Activated CD4-positive, alpha-beta T cell treated with anti-CD3 and anti-CD28 coated beads, Interleukin-2, amount 10 ng/mL, durations not matched to agents 24 days and 14 days (primary cell): Measurements from ENCODE around the gene PTPRD. TPM values are rescaled to one million over a fixed set of nuclear protein-coding genes. Genes with fewer than 3 reads are reported as not detected.
"Not testable (repeated sequence)": the region's sequence is repeated elsewhere in the genome, so short reads cannot be mapped to it uniquely, and the experiment has no call there.

Source experiments
- DNase-seq: peaks from one replicate; pipeline ENCODE4 v3.0.0; 2022
- H3K27ac Mint-ChIP-seq: one replicate; pipeline ENCODE4 v1.8.0; 2022; ENCODE audit warnings: mild to moderate bottlenecking, mixed read lengths
- H3K27me3 Mint-ChIP-seq: one replicate; pipeline ENCODE4 v1.8.0; 2022; ENCODE audit warnings: mixed read lengths
- H3K36me3 Mint-ChIP-seq: one replicate; pipeline ENCODE4 v1.8.0; 2022; ENCODE audit warnings: low read depth, mild to moderate bottlenecking, mixed read lengths
- H3K4me1 Mint-ChIP-seq: one replicate; pipeline ENCODE4 v1.8.0; 2021; ENCODE audit warnings: mixed read lengths
- H3K4me3 Mint-ChIP-seq: one replicate; pipeline ENCODE4 v1.8.0; 2022; ENCODE audit warnings: mild to moderate bottlenecking, moderate library complexity, mixed read lengths
- H3K9me3 Mint-ChIP-seq: one replicate; pipeline ENCODE4 v1.8.0; 2021; ENCODE audit warnings: mixed read lengths
- intact Hi-C: fragments of 100-400 bp; cut with micrococcal nuclease; formaldehyde crosslinking; loops from one replicate; pipeline ENCODE4 v1.15.1; 2023
- total RNA-seq: library from RNA; stranded (reverse); gene quantifications from 2 replicates; pipeline ENCODE4 v1.2.3, GENCODE V29; 2022

The PTPRD gene
- total RNA-seq, 1 donor from 2014 or later = not detected

DNA sequence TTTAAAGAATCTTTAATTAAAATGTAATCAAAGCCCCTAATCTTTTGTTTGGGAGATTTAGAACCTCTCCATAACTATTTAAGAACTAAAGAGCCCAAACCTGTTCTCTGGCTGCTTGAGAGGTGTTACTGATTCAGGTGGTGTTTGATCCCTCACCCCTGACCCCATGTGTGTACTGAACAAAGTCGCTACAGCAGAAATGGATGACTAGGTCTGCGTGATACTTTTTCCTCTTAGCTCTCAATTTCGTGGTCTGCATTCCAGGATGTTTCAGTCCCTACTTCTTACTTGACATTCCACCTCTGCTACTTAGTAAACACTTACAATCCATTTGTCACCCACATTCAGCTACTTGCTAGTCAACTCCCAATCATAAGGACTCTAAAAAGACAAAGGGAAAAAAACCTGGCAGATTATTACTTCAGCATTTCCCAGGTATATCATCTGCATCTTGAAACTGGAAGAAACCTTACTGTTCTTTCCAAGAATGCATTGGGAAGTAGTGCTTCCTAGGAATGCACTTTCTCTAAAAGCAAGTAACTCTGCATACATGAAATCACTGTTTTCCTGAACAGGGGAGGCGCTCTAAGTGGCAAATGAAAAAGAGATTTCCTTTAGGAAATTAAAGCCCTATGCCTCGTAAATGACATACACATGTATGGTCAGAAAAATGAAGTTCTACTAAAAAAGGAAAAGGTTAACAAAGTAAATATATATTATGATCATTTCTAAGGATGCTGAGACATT is 1091.6 kb downstream of the PTPRD start:
- Mint-ChIP-seq H3K9me3 (no peaks in the 10 kb centered on the region), H3K4me3 (no peak overlapping the region), H3K36me3 (no peaks in the 10 kb centered on the region), H3K4me1 (no peaks in the 10 kb centered on the region), H3K27ac (no peak overlapping the region), H3K27me3 (no peaks in the 10 kb centered on the region)
- intact Hi-C loops = no loop called here
- no peak for DNase-seq

- H3K36me3 Mint-ChIP-seq = no peaks in the 10 kb centered on the region
- no peak overlapping the region for H3K4me3 Mint-ChIP-seq
- H3K4me1 Mint-ChIP-seq = no peaks in the 10 kb centered on the region
- H3K9me3 Mint-ChIP-seq = no peaks in the 10 kb centered on the region
- no peak for DNase-seq
- intact Hi-C loops = no loop called here
- no peak overlapping the region for H3K27ac Mint-ChIP-seq
- no peaks in the 10 kb centered on the region for H3K27me3 Mint-ChIP-seq
Measured at GRCh38 chr9:9504869-9505268, 1107.9 kb downstream of the PTPRD start.

DNA sequence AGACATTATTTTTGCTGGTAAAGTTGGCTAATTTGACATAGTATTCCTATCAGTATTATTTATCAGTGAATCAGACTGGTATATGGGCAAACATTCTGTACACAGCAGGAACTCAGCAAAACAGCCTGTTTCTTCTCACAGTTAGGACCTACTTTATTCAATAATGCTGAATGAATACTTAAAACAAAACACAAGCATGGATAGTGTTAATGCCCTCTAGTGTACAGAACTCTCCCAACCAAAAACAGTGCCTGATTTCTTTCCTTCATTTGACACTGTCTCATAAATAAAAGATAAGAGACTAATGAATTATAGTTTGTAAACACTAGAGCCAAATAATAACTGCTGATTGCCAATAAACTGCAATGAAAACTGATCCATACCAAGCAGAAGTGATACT is 1113.3 kb downstream of the PTPRD start:
- Mint-ChIP-seq H3K4me1 (no peaks in the 10 kb centered on the region), H3K36me3 (no peaks in the 10 kb centered on the region), H3K27me3 (no peaks in the 10 kb centered on the region), H3K27ac (no peak overlapping the region), H3K9me3 (peaks cover 3% of the 10 kb centered on the region), H3K4me3 (no peak overlapping the region)
- no peak for DNase-seq
- intact Hi-C loops = no loop called here

DNA sequence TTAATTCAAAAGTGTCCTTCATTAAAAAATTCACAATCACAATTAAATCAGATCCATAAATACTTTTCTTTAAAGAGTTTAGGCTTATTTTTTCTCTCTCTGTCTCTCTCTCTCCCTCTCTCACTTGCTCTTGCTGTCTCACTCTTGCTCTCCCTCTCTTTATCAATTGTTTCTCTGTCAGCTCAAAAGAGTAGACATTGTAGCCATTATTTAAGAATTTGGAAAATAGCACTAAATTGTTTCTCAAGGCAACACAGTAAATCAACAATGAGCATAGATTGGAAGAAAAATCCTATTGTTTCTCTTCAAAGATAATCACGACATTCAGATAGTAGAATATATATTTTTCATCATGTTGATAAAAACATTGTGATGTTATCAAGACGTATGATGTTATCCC is 1114.0 kb downstream of the PTPRD start:
- H3K27me3 Mint-ChIP-seq = no peaks in the 10 kb centered on the region
- no peaks in the 10 kb centered on the region for H3K4me1 Mint-ChIP-seq
- no peak for DNase-seq
- H3K9me3 Mint-ChIP-seq = peaks cover 3% of the 10 kb centered on the region
- no peak overlapping the region for H3K4me3 Mint-ChIP-seq
- H3K27ac Mint-ChIP-seq = no peak overlapping the region
- no peaks in the 10 kb centered on the region for H3K36me3 Mint-ChIP-seq
- intact Hi-C loops = no loop called here

- H3K36me3 Mint-ChIP-seq = no peaks in the 10 kb centered on the region
- DNase-seq = no peak
Measured at GRCh38 chr9:9498128-9498527, 1114.7 kb downstream of the PTPRD start.

GRCh38 chr9:9494336-9494735 is 1118.5 kb downstream of the PTPRD start:
- Mint-ChIP-seq H3K27me3 (no peaks in the 10 kb centered on the region), H3K4me1 (no peaks in the 10 kb centered on the region), H3K9me3 (peaks cover 3% of the 10 kb centered on the region), H3K36me3 (no peaks in the 10 kb centered on the region), H3K4me3 (no peak overlapping the region), H3K27ac (no peak overlapping the region)
- intact Hi-C loops = no loop called here
- DNase-seq = no peak

More at GRCh38 chr9:9498128-9498527, 1114.7 kb downstream of the PTPRD start:
- H3K9me3 Mint-ChIP-seq = peaks cover 3% of the 10 kb centered on the region
- no peaks in the 10 kb centered on the region for H3K27me3 Mint-ChIP-seq
- no peaks in the 10 kb centered on the region for H3K4me1 Mint-ChIP-seq
- intact Hi-C loops = no loop called here
- no peak overlapping the region for H3K27ac Mint-ChIP-seq
- no peak overlapping the region for H3K4me3 Mint-ChIP-seq

GRCh38 chr9:9492506-9492905 is 1120.3 kb downstream of the PTPRD start:
- Mint-ChIP-seq H3K36me3 (no peaks in the 10 kb centered on the region), H3K9me3 (peaks cover 3% of the 10 kb centered on the region), H3K4me3 (no peak overlapping the region), H3K4me1 (no peaks in the 10 kb centered on the region), H3K27me3 (no peaks in the 10 kb centered on the region), H3K27ac (no peak overlapping the region)
- intact Hi-C loops = no loop called here
- DNase-seq = no peak

DNA sequence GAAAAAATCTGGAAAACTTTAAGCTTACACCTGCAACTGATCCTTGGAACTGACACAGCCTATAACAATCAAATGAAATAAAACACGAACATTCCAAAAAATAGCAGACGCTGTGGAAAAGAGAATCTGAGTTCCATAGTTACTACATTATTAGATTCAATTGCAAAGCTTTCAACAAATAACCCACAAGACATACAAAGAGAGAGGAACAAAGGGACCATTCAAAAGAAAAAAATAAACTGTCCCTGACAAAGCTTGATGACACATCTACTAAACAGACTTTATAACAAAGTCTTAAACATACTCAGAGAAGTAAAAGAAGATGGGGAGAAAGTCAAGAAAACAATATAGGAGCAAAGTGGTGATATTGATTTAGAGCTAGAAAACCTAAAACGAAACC is 1123.6 kb downstream of the PTPRD start:
- Mint-ChIP-seq H3K27me3 (no peaks in the 10 kb centered on the region), H3K9me3 (no peaks in the 10 kb centered on the region), H3K4me3 (no peak overlapping the region), H3K27ac (no peak overlapping the region), H3K36me3 (no peaks in the 10 kb centered on the region), H3K4me1 (no peaks in the 10 kb centered on the region)
- DNase-seq = no peak
- intact Hi-C loops = no loop called here

DNA sequence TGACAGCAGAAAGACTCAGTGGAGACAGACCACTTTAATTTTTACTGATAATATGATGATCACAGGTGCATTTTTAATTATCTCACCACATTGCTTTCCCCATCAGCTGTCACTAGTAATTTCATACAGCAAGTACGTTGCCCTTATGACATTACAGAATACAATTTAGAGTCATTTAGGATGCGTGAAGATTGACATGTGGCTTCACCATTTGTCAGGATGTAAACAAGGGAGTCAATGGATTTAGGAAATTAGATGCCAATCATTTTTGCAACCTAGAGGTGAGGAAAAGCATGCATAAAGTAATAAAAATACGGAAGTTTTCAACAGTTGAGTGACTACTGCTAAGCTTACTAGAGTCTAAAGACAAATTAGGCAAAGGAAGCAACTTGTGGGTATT is 1129.6 kb downstream of the PTPRD start:
- intact Hi-C loops = no loop called here
- Mint-ChIP-seq H3K4me1 (no peaks in the 10 kb centered on the region), H3K9me3 (no peaks in the 10 kb centered on the region), H3K27ac (no peak overlapping the region), H3K36me3 (no peaks in the 10 kb centered on the region), H3K27me3 (no peaks in the 10 kb centered on the region), H3K4me3 (no peak overlapping the region)
- no peak for DNase-seq

DNA sequence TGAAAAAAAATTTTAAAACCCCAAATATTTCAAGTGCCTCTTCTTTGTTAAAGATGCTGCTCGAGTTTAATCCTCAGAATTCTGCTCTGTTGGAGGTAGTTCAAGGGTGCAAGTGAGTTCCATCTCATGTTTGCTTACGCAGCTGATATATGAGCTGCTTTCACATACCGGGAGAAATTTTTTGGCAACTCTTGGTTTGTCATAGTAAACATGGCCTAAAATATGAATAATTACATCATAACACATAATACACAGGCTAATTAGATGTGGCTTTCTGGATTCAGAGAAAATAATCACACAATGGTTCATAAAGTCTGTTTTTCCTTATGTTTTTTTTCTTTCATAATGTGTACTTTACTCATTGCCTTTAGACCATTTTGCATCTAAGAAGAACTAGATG is 1134.1 kb downstream of the PTPRD start:
- no peak overlapping the region for H3K4me3 Mint-ChIP-seq
- no peaks in the 10 kb centered on the region for H3K9me3 Mint-ChIP-seq
- no peaks in the 10 kb centered on the region for H3K27me3 Mint-ChIP-seq
- no peak overlapping the region for H3K27ac Mint-ChIP-seq
- no peaks in the 10 kb centered on the region for H3K36me3 Mint-ChIP-seq
- H3K4me1 Mint-ChIP-seq = no peaks in the 10 kb centered on the region
- intact Hi-C loops = no loop called here
- DNase-seq = no peak

DNA sequence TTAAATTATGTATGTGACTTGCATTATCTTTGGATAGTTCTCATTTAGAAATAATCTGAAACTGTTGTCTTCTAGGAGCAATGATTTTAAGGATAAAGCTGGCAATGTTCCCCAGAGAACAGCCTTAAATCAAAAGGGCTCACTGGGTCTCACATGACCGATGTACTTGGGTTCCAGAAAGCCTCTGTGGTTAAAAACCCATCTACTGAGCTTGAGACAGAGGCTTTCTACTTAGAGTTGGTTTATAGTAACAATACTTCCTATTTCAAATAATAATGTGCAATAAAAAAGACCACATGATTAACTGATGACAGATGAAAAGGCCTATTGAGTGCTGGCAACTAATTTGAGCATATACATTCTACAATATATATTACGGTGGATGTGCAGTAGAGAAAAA is 1143.5 kb downstream of the PTPRD start:
- DNase-seq = no peak

DNA sequence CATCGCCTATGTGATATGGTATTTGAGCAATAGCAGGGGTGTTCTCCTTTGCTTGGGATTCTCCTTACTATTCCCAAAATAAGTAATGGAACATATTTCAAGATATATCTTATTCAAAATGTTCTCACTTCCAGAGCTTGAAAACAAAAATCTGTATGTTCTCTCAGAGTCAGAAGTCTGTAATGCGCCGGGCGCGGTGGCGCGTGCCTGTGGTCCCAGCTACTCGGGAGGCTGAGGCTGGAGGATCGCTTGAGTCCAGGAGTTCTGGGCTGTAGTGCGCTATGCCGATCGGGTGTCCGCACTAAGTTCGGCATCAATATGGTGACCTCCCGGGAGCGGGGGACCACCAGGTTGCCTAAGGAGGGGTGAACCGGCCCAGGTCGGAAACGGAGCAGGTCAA is 1170.9 kb downstream of the PTPRD start:
- H3K36me3 Mint-ChIP-seq, H3K27me3 Mint-ChIP-seq, H3K4me3 Mint-ChIP-seq, DNase-seq, H3K27ac Mint-ChIP-seq, H3K4me1 Mint-ChIP-seq, intact Hi-C loops, H3K9me3 Mint-ChIP-seq: not testable (repeated sequence)

More for the DNA sequence above, 1143.5 kb downstream of the PTPRD start:
- Mint-ChIP-seq H3K9me3 (peaks cover 3% of the 10 kb centered on the region), H3K36me3 (no peaks in the 10 kb centered on the region), H3K27ac (no peak overlapping the region), H3K27me3 (no peaks in the 10 kb centered on the region), H3K4me1 (no peaks in the 10 kb centered on the region), H3K4me3 (no peak overlapping the region)
- intact Hi-C loops = no loop called here

GRCh38 chr9:9437641-9438040 is 1175.2 kb downstream of the PTPRD start:
- Mint-ChIP-seq H3K4me1 (no peaks in the 10 kb centered on the region), H3K27ac (no peak overlapping the region), H3K27me3 (no peaks in the 10 kb centered on the region), H3K36me3 (no peaks in the 10 kb centered on the region), H3K4me3 (no peak overlapping the region), H3K9me3 (no peaks in the 10 kb centered on the region)
- intact Hi-C loops = no loop called here
- no peak for DNase-seq

- intact Hi-C loops, DNase-seq, H3K36me3 Mint-ChIP-seq, H3K27ac Mint-ChIP-seq, H3K4me3 Mint-ChIP-seq, H3K9me3 Mint-ChIP-seq, H3K4me1 Mint-ChIP-seq, H3K27me3 Mint-ChIP-seq: not testable (repeated sequence)
Measured at GRCh38 chr9:9426454-9426853, 1186.3 kb downstream of the PTPRD start.

GRCh38 chr9:9412241-9412640 is 1200.6 kb downstream of the PTPRD start:
- H3K9me3 Mint-ChIP-seq = no peaks in the 10 kb centered on the region
- H3K4me3 Mint-ChIP-seq = no peak overlapping the region
- no peaks in the 10 kb centered on the region for H3K27me3 Mint-ChIP-seq
- H3K27ac Mint-ChIP-seq = no peak overlapping the region
- no peak for DNase-seq
- intact Hi-C loops = no loop called here
- no peaks in the 10 kb centered on the region for H3K4me1 Mint-ChIP-seq
- no peaks in the 10 kb centered on the region for H3K36me3 Mint-ChIP-seq
